HK-2 (cell line): ENCODE measurements around the gene TBC1D22A.

ENCODE experiments used
- DNase-seq: peaks from one replicate; pipeline ENCODE4 v3.0.0-alpha.2; 2018; ENCODE audit not compliant: unreplicated experiment

Gene TBC1D22A

DNA sequence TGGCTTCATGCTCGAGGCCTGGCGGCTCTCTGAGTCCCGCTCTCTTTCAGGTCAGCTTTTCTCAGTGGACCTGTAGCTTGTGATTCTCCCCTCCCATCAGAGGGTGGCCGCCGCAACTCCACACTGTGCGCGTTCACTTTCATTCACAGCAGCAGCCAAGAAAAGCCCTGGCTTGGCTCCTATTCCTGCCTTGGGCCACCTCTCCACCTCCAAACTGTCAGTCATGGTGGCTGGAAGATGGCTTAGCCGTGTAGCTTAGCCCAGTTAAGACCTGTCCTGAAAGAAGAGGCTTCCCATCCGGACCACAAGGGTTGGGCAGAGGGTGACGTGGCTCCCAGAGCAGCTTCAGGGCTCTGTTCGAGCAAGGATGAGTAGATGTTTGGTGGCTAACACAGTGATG, 125.5 kb downstream of the TBC1D22A start:
- DNase-seq = no peak

DNA sequence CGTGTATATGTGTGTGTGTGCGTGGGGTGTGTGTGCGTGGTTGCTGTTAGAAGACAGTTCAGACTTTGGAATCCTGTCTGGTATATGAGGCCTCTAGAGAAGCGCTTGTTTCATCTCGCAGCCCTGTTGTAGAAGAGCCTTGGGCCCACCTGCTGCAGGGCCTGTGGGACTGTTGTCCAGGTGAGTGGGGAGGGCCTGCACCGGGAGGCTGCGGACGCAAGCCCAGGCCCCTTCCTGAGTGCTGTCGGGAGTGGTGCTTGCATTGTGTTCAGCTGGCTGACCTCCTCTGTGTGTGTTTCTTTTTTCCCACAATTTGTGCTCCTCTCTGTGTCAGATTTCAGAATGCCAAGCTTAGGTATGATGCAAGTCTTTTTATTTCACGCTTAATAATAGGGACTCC, 128.4 kb downstream of the TBC1D22A start:
- no peak for DNase-seq

DNA sequence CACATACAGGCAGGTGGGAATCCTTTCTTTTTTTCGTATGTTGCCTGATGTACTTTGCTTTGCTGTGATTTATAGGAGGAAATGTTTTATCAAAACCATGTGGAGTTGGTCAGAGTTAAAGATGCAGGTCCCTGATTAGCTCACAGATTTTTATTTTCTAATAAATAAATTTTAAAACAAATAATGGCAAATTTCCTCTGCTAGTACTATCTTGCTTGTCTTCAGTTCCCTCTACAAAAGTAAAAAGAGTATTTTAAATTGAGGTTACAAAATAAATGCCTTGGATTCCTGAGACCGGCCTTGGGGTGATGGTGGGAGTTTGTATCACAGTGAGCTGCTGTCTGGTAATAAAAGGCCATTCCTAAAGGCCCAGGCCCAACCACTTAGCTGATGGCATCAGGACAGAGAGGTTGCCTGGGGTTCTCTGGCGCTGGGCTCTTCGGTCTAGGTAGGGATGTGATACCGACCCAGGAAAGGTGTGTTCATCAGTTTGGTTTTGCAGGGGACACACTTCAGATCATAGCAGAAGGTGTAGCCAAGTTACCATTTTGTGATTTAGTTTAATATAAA, 129.0 kb downstream of the TBC1D22A start:
- no peak for DNase-seq

DNA sequence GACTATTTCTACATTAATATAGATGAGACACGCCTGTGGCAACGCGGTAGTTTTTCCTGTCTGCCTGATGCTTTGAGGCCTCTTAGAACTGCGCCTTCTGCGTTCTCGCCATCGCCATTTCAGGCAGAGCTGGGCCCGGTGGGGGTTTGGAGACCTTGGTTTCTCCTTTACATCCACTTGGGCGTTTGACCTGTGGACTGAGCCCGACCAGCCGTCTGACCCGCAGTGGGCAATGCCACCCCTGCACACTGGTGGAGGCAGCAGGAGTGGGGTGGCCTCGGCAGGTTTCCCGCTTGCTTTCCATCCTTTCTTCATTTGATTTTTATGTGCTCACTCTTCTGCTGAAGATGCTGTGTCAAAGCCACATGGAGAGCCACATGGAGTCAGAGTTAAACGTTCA, 130.4 kb downstream of the TBC1D22A start:
- no peak for DNase-seq

DNA sequence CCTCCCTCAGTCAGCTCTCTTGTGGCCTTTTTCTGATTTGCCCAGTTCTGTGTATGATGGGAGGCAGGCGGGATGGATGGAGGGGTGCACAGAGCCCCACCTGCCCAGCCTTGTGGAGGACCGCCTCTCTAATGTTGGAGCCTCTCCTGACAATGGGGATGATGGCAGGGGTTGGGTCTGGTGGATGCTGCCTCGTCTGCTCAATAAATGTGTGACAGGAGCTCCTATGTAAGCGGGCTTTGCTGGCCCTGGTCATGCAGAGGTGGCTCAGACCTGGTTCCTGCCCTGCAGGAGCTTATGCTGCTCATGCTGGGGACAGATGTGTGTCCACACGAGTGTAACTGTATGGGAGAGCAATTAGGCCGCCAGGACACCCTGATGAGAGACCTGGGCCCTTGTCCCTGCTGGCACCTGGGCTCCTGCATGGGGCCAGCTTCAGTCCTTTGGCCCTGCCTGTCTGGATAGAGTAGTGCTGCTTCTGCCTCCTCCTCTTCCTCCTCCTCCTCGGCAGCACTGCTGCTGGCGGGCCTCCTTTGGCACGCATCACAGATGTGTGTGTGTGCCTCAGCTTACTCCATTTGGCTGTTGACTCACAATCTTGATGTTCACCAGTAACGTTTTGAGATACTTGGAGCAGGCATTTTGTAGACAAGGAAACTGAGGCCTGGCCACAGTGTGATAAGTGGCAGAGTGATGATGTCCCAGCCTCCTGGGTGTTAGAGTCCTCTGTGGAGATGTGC, 131.0 kb downstream of the TBC1D22A start:
- no peak for DNase-seq

DNA sequence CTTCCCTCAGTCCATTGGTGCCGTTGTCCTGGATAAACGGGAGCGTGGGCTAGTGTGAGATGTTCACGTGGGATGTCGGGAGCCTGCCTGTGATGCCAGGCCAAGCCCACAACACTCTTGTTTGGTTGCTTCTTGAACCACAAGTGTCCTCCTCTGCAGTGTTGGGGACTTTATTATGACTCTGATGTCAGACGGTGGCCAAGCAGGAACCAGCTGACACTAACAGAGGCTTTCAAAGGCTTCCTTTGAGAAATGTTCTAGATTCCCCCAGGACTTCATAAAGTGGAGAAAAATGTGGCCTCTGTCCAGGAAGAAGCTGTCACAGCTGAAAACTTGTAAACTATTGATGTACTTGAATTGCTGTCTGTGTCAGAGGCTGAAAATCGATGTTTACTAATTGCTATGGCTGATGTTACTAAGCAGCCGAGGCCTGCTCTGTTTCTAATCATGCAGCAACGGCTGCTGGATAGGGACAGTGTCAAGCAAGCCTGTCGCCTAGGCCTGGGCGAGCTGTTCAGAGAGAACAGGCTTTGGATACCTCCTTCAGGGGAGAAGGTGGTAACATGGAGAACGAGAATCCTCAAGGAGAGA, 131.7 kb downstream of the TBC1D22A start:
- DNase-seq = no peak

DNA sequence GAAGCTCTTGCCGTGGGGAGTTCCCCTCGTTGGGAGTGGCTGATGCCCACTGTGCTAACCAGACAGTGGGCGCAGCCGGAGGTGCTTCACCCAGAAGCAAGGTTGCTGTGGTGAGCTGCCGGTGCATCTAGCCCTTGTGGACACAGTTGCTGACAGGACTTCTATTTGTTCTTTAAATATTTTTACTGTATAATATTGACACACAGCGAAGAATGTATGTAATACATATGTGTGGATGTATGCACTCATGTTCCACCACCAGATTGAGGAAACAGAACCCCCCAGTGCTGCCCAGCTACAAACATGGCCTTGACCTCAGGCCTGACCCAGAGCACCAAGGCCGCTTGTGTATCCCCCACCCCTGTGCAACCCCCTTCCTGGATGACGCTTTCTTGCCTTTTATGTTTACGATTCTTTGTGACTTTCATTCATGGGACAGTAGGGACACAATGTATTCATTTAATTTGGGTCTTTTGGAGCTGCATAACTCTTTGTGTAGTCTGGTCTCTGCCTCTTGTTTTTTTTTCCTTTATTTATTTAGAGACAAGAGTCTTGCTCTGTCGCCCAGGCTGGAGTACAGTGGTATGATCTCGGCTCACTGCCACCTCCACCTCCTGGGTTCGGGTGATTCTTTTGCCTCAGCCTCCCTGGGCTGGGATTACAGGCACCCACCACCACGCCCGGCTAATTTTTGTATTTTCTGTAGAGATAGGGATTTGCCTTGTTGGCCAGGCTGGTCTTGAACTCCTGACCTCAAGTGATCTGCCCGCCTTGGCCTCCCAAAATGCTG, 132.6 kb downstream of the TBC1D22A start:
- DNase-seq = no peak

DNA sequence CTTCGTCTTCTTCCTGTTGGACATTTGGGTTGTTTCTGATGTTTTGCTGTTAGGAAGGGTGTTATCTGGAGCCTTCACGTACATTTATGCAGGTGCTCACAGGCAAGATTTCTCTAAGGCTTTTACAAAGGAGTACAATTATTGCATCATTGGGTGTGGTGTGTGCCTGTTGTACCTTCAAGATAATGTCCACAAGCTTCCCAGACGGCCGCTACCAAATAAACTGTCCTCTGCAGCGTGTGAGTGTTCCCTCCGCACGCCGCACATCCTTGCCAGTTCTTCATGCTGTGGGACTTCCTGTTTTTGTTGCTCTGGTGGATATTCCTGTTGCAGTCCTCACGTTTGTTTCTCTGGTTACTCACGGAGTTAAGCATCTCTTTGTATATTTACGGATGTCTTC, 133.3 kb downstream of the TBC1D22A start:
- DNase-seq = no peak

DNA sequence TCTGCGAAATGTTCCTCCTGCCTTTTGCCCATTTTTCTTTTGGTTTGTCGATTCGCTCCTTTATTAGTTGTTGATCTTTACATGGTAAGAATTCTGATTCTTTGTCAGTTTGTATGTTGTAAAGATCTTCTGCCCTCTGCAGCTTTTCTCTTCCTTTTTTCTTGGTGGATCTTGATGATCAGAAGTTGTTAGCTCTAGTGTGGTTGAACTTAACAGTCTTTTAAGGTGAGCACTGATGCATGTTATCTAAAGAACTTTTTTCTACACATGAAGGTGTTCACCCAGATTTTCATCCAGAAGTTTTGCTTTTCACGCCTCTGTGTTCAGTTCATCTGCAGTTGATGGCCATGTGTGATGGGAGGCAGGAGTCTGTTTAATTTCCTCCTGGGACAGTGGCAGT, 133.7 kb downstream of the TBC1D22A start:
- no peak for DNase-seq

DNA sequence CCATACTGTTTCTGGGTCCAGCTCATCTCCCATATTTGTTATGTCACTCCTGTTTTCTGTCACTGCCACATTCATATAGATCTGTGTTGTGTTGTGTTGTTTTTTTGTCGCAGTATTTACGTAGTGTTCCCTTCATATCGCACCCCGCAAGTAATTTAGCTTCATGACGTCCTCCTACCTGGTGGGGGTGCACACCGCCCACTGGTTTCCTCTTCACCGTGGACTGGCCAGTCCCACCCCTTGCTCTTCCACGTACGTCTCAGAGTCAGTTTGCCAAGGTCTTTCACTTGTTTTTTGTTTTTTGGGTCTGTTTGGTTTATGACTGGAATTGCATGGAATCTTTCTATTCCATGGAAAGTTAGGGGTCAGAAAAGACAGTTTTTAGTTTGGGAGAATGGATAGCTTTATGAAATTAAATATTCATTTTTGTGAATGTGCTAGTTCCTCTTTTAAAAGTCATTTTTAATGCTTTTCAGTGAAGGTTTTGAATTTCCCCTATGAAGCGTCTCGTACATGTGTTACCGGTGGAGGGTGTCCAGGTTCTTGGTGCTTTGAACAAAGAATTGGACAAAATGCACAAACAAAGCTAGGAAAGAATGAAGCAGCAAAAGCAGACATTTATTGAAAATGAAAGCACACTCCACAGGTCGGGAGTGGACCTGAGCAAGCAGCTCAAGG, 134.3 kb downstream of the TBC1D22A start:
- no peak for DNase-seq

DNA sequence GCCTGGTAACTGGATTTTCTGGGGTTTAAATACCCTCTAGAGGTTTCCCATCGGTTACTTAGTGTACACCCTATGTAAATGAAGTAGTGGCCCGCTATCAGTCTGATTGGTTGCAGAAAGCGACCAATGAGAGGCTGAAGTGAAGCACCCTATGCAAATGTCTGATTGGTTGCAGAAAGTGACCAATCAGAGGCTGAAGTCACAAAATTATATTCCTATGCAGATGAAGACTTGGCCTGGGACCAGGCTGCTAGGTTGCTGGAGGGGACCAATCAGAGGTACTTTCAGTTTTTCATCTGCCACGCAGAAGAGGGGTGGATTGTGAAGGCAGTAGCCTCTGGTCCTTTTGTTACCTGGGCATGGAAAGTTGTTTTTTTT, 134.8 kb downstream of the TBC1D22A start:
- no peak for DNase-seq

DNA sequence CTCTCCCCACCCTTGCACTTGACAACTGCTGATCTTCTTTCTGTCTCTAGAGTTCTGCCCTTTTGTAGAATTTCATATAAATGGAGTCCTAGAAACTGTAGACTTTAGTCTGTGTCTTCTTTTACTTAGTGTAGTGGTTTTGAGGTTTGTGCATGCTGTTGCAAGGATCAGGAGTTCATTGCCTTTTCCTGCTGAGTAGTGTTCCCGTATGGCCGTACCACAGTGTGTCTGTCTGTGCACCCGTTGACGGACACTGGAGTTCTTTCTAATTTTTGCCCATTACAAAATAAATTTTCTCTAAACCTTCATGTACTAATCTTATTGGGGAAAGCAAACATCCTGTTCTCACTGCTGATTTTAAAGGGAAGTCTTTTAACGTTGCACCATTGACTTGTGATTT, 138.1 kb downstream of the TBC1D22A start:
- DNase-seq = no peak

DNA sequence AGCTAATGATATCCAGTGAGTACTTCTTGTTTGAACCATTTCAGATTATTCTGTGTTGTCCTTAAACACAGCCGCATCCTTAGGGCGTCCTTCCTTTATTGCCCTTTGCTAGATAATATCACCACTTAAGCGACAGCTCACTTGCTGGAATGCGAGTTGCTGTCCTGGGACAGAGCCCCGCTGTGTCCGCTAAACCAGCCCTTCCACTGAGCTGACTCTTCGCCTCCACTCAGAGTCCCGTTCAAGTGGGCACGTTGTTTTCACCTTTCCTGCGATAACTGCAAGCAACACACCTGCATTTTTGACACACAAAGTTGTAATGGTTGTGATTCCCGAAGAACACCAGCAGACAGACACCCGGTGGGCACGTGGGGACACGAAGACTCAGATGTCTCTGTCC, 140.0 kb downstream of the TBC1D22A start:
- no peak for DNase-seq

DNA sequence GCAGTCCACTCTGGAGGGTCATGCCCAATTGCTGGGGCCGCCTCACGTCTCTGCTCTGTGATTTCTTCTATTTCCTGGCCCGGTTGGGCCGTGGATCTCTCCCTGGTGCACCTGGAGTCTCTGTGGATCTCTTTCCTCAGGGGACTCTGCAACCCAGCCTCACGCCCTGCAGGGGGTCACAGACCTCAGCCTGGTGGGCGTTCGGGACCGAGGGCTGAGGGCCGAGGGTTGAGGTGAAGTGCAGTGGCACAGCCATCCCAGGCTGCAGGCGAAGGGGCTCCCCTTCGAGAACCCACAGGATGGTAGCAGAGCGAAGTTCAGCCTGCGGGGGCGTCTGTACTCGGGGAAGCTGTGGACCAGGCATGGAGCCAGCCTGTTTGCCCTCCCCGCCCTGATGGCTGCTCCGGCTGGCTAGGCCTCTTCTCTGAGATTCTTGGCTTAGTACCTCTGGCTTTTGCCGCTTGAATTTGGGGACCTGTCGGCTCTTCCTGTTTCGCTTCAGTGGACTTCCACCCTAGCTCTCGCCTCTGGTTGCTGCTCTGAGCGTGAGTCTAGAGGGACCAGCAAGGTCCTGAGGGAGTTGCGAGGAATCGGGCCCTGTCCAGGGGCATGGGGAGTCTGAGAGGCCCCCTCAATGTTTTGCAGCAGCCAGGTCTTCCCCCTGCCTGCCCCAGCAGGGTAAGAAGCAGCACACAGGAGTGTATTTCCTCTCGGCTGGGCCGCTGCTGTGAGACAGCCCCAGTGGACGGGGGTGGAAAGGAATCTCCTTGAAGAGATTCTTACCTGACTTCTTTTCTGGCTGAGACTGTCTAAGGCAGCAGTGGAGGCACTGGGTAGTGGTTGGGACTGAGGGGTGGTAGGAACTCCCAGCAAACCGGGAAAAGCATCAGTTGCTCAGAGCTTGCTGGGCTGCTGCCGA, 140.8 kb downstream of the TBC1D22A start:
- no peak for DNase-seq

DNA sequence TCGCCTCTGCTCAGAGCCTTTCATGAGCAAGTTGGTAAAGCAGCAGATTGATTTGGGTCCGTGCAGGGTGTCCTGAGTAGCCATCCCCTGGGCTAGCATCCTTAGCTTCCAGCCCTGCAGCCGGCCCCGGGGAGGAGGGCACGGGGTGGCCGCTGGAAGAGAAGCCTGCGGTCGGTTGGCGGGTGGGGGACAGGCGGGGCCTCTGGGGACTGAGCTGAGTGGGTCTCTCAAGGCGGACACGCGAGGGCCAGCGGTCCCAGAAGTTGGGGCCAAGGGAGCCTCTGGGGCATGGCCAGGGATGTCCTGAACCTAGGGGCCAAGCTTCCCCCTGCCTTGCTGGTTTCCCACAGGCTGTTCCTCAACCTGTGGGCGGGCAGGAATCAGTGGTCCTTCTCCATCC, 143.0 kb downstream of the TBC1D22A start:
- DNase-seq = no peak

DNA sequence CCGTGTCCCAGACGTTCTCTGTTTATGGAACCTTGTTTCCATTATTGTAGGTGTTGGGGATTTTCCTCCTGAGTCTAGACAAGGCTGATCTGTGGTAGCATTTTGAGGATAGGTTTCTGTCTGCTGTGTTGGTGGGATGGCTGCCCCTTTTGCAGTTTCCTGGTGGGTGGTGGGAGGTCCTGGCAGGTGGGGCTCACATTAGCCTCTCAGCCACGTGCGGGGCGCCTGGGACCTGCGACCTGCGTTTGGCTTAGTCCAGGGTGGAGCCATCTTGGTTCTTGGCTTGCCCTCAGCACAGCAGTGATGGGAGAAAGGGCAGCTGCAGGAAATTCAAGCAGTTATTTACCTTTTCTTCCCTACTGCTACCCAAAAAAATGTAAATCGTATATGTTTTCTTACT, 143.4 kb downstream of the TBC1D22A start:
- DNase-seq = no peak

DNA sequence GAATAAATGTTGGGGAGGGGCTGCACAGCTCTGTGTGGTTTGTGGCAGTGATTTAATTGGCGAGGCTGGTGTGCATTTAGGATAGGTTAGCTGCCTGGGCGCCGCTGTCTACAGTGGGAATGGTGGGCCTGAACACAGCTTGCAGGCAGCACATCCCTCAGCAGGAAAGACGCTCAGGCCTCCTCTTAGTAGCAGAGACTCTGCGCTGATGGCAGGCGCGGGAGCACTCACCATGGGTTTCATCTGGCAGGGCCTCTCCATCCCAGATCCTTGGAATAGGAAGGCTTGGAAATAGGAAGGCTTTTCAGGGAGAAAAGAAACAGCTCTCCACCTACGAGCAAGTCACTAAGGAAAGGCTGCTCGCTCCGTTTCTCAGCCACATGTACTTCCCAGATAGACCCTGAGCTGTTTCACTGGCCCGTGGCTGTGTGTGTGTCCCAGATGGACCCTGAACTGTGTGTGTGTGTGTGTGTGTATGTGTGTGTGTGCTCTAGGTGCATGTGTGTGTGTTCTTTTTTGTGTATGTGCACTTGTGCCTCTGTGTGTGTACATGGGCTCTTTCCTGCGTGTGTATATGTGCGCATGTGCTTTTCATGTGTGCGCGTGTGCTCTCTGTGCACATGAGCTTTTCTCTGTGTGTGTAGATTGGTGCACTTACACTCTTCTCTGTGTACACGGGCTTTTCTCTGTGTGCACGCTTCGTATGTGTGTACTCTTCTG, 144.0 kb downstream of the TBC1D22A start:
- no peak for DNase-seq

DNA sequence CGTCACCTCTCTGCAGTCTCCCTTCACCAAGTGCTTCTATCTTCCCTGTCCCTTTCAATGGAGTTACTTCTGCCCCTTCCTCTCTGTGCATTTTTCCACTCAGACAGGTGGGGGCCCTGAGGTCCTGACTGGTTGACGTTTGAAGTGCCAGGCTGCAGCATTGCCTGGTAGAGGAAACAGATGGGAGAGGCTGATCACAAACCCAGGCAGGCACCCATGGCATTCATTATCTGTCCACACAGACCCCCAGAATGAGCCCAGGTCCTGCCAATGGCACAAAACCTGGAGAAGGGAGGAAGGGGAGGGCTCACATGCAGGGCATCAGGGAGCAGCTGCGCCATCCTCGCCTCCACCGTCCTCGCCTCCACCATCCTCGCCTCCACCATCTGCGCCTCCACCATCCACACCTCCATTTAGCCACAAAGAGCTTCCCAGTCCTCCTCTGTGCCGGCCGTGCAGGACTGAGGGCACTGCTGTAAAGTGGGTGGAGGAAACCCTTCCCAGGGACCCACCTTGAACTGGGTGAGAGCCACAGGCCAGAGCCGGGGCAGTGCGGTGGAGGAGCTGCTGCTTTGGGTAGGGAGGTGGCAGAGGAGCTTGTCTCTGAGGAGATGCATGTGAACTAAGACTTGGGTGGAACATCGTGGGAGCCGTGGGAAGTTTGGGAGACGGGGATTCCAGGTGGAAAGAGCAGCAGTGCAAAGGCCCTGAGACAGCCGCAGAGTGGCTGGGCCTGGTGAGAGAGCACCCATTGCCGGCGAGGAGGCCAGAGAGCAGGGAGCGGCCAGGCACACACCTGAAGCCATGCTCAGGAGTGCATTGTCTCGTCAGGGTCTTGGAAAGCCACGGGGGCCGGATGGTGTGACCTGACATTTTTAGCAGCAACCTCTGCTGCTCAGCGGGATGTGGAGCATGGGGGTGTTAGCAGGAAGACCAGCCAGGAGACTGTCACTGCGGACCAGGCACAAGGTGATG, 145.1 kb downstream of the TBC1D22A start:
- no peak for DNase-seq

DNA sequence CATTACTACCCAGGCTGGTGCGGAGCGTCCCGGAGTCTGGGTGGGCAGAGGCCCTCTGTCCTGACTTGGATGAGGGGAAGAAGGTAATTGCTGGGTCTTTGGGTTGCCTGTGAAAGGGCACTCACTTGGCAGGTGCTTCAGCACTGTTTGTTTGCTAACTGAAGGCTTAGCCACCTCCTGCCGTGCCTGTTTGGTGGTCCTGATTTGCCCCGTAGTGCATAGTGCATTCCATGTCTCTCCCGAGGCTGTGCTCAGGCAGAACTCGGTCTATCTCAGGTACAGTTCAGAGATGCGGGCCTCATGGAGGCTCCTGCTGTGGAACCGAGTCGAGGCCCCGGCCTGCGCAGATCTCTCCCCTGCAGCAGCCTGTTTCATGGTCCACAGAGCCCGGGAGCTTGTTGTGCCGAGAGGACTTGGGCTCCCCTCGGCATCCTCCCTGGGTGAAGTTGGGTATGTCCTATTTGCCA, 146.2 kb downstream of the TBC1D22A start:
- DNase-seq = no peak
